Measurements from ENCODE around the gene HOXB6.

HOXB6 gene

GRCh38 chr17:48637323-48638260 is 32.8 kb upstream of the HOXB6 start:
- Histone ChIP-seq H3K79me2 (ENCODE audit: insufficient read depth, low read length) (no peaks in the 10 kb centered on the region), H3K36me3 (ENCODE audit: insufficient read depth, low read length) (no peaks in the 10 kb centered on the region), H3K4me2 (ENCODE audit: insufficient read depth, low read length) (no peak overlapping the region), H3K9me3 (ENCODE audit: insufficient read depth, low read length, severe bottlenecking) (no peaks in the 10 kb centered on the region), H2AFZ (ENCODE audit: low read depth, low read length) (no peak overlapping the region), H3K4me3 (ENCODE audit: low read depth in 1 of 2, low read length in 2 of 2) (no peak overlapping the region), H3K27me3 (ENCODE audit: insufficient read depth, low read length, poor library complexity) (peaks cover 52% of the 10 kb centered on the region), H4K20me1 (ENCODE audit: insufficient read depth, low read length) (no peaks in the 10 kb centered on the region), H3K9ac (ENCODE audit: low read depth, low read length) (no peak overlapping the region), H3K27ac (ENCODE audit: low read length) (no peak overlapping the region), H3K4me1 (ENCODE audit: insufficient read depth, low read length) (no peaks in the 10 kb centered on the region)
- TF ChIP-seq, protein P1, sequence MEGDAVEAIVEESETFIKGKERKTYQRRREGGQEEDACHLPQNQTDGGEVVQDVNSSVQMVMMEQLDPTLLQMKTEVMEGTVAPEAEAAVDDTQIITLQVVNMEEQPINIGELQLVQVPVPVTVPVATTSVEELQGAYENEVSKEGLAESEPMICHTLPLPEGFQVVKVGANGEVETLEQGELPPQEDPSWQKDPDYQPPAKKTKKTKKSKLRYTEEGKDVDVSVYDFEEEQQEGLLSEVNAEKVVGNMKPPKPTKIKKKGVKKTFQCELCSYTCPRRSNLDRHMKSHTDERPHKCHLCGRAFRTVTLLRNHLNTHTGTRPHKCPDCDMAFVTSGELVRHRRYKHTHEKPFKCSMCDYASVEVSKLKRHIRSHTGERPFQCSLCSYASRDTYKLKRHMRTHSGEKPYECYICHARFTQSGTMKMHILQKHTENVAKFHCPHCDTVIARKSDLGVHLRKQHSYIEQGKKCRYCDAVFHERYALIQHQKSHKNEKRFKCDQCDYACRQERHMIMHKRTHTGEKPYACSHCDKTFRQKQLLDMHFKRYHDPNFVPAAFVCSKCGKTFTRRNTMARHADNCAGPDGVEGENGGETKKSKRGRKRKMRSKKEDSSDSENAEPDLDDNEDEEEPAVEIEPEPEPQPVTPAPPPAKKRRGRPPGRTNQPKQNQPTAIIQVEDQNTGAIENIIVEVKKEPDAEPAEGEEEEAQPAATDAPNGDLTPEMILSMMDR (IDR thresholded peaks at IDR 0.05; ENCODE audit: borderline replicate concordance, extremely low read depth, low read length, poor library complexity, severe bottlenecking), result no peak
- no peak for TF ChIP-seq EZH2 (IDR thresholded peaks at IDR 0.05; ENCODE audit: borderline replicate concordance, low read depth, low read length, severe bottlenecking)
- ATAC-seq (ENCODE audit: insufficient read depth, low read depth) (no peak), DNase-seq (no peak)

DNA sequence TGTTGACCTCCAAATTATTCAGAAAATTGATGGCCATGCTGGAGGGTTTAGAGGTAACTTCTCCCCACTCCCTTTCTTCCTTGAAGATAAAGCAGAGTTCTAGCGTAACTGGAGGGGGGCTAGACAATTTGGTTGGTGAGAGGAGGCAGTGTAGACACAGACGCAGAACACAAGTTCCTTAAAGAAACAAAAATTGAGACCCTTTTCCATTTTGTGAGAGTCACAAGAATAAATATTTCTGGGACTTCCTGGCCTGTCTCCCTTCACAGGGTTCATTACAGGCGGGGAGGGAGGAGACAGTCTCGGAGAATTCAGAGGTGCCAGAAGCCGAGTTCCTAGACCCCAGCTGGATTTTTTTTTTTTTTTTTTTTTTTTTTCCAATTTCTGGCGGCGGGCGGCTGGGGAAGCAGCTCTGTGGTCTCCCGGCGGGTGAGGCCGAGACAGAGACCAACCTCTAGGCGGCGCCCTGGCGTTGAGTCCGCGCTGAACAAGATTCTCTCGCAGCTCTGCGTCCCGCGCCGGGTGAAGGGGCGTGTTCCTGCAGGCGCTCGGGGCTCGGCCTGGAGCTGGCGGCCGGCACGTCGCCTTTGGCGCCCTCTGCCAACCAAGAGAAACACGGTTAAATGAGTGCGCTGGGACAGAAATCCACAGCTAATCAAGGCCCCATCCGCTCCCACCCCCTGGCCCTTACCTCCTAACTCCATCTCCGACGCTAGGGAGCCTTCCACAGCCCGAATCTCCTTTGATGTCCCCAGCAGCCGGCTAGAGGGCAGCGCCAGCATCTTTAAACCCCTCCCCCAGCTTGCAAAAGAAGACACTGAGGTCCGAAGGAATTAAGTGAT is 31.6 kb upstream of the HOXB6 start:
- H3K9ac ChIP-seq (ENCODE audit: low read depth, low read length), result no peak overlapping the region
- H2AFZ ChIP-seq (ENCODE audit: low read depth, low read length), result no peak overlapping the region
- H3K4me2 ChIP-seq (ENCODE audit: insufficient read depth, low read length), result no peak overlapping the region
- H3K9me3 ChIP-seq (ENCODE audit: insufficient read depth, low read length, severe bottlenecking), result no peaks in the 10 kb centered on the region
- H3K27ac ChIP-seq (ENCODE audit: low read length), result no peak overlapping the region
- no peaks in the 10 kb centered on the region for H3K79me2 ChIP-seq (ENCODE audit: insufficient read depth, low read length)
- H3K4me1 ChIP-seq (ENCODE audit: insufficient read depth, low read length), result no peaks in the 10 kb centered on the region
- ATAC-seq (ENCODE audit: insufficient read depth, low read depth), result no peak
- DNase-seq, result peak; percentile 9
- peaks cover 55% of the 10 kb centered on the region for H3K27me3 ChIP-seq (ENCODE audit: insufficient read depth, low read length, poor library complexity)
- no peak overlapping the region for H3K4me3 ChIP-seq (ENCODE audit: low read depth in 1 of 2, low read length in 2 of 2)
- TF ChIP-seq, protein P1 (IDR thresholded peaks at IDR 0.05; ENCODE audit: borderline replicate concordance, extremely low read depth, low read length, poor library complexity, severe bottlenecking), result peak; percentile 40
- TF ChIP-seq EZH2 (IDR thresholded peaks at IDR 0.05; ENCODE audit: borderline replicate concordance, low read depth, low read length, severe bottlenecking), result no peak
- no peaks in the 10 kb centered on the region for H4K20me1 ChIP-seq (ENCODE audit: insufficient read depth, low read length)
- H3K36me3 ChIP-seq (ENCODE audit: insufficient read depth, low read length), result no peaks in the 10 kb centered on the region

DNA sequence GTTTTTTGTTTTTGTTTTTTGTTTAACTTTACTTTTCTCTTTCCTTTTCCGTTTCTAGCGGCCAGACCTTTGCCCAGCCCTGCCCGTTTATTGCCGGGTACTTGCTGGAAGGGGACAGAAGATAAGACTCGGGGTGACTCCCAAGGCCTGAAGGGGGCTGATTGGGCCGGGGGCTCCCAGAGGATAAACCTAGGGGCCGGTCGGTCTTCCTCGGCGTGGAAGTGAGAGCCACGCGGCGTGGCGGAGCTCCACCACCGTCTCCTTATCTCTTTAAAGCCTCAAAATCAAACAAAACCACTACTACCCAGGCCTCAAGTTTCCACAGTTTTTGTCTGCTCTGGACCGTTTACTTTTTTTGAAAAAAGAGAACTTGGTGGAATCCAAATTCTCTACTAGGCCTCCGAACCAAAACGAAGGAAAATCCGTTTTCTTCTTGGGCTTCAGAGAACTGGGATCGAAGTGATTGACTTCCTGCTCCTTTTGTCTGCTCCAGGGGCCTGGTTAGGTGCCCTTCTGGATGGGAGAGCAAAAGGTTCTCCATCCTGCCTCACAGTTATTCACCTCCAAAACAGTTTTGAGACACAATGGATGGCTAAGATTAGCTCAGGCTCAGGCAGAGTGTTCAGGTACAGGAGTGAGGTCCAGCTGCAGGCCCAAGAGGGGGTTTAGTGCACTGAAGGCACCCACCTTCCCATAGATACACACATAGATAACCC is 29.9 kb upstream of the HOXB6 start:
- Histone ChIP-seq H2AFZ (ENCODE audit: low read depth, low read length) (no peak overlapping the region), H3K4me1 (ENCODE audit: insufficient read depth, low read length) (no peaks in the 10 kb centered on the region), H3K9me3 (ENCODE audit: insufficient read depth, low read length, severe bottlenecking) (no peaks in the 10 kb centered on the region), H3K4me3 (ENCODE audit: low read depth in 1 of 2, low read length in 2 of 2) (no peak overlapping the region), H3K36me3 (ENCODE audit: insufficient read depth, low read length) (no peaks in the 10 kb centered on the region), H4K20me1 (ENCODE audit: insufficient read depth, low read length) (no peaks in the 10 kb centered on the region), H3K27ac (ENCODE audit: low read length) (no peak overlapping the region), H3K4me2 (ENCODE audit: insufficient read depth, low read length) (no peak overlapping the region), H3K9ac (ENCODE audit: low read depth, low read length) (no peak overlapping the region), H3K27me3 (ENCODE audit: insufficient read depth, low read length, poor library complexity) (peaks cover 58% of the 10 kb centered on the region), H3K79me2 (ENCODE audit: insufficient read depth, low read length) (no peaks in the 10 kb centered on the region)
- DNase-seq, result no peak
- no peak for ATAC-seq (ENCODE audit: insufficient read depth, low read depth)
- no peak for TF ChIP-seq EZH2 (IDR thresholded peaks at IDR 0.05; ENCODE audit: borderline replicate concordance, low read depth, low read length, severe bottlenecking)

All from DND-41 (cell line).